GM18505 (cell line): ENCODE data around the gene TNRC6A.

Source experiments
- ATAC-seq: cut with Tn5 transposase; IDR thresholded peaks from one replicate; pipeline ENCODE4 v1.9.1; 2021; ENCODE audit not compliant: unreplicated experiment
- POLR2A ChIP-seq: IDR thresholded peaks from 4 replicates; pipeline ENCODE4 v1.6.1; 2011; ENCODE audit warnings: borderline replicate concordance; ENCODE audit not compliant: insufficient read depth, insufficient read length; ENCODE audit errors: extremely low read depth

Gene TNRC6A

DNA sequence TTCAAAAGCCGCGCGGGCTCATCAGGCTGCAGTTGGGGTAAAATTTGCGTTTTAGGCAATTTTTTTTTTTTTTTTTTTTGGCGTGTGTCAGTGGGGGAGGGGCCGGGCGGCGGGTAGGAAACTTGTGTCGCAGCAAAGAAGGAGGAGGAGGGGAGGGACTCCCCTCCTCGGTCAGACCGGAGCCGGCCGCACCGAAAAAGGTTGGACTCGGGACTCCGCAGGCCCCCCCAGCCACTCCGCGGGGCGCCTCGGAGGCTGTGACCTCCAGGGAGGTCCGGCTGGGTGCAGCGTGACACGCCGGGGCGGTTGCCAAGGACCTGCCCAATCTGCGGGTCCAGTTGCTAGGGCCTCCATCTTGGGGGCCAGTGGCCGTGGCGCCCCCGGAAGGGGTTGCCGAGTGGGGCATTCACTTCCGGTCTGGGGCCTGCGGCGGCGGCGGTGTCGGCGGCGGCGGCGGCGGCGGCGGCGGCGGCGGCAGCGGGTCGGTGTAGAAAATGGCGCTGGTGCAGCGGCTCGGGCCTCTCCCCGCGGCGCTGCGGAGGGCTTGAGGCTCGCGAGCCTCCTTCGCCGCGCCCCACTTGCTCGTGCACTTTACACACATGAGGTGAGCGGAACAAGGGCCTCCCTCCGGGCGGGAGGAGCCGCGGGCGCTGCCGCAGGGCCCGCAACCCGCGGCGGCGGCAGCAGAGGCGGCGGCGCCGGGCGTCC, at the start of gene TNRC6A:
Gene TNRC6A, plus strand, starts transcription at position 409 of the 708 bp plus-strand sequence. Its CDS starts 191 bp downstream, at position 600.
- ATAC-seq, result peak; percentile 93
- peak; percentile 70 for TF ChIP-seq POLR2A

DNA sequence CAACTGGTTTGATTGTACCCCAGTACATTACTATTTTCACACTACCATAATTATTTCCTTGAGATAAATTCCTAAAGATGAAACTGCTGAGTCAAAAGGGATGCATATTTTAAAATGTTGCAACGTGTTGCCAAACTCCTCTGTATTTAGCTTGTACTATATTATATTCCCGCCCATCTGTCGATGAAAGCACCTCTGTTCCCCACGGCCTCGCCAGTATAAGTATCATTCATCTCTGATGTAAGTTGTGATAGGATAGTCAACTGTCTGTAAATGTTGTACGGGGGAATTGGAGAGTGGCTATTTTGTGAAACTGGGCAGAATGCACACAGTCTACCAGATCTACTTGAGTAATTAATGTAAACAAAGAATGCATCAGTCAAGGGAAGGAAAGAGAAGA, 47.7 kb upstream of the TNRC6A start:
- ATAC-seq, result no peak
- no peak for TF ChIP-seq POLR2A

DNA sequence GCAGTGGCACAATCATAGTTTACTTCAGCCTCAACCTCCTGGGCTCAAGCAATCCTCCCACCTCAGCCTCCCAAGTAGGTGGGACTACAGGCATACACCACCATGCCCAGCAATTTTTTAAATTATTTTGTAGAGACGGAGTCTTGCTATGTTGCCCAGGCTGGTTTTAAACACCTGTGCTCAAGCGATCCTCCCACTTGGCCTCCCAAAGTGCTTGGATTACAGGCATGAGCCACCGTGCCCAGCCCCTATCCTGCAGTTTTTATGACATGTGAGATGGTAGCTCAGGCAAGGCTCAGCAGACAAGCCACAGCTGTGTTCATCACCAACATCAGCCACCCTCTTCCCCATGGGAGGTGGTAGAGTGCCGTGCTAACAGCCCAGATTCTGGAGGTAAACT, 46.2 kb upstream of the TNRC6A start:
- no peak for TF ChIP-seq POLR2A
- no peak for ATAC-seq

DNA sequence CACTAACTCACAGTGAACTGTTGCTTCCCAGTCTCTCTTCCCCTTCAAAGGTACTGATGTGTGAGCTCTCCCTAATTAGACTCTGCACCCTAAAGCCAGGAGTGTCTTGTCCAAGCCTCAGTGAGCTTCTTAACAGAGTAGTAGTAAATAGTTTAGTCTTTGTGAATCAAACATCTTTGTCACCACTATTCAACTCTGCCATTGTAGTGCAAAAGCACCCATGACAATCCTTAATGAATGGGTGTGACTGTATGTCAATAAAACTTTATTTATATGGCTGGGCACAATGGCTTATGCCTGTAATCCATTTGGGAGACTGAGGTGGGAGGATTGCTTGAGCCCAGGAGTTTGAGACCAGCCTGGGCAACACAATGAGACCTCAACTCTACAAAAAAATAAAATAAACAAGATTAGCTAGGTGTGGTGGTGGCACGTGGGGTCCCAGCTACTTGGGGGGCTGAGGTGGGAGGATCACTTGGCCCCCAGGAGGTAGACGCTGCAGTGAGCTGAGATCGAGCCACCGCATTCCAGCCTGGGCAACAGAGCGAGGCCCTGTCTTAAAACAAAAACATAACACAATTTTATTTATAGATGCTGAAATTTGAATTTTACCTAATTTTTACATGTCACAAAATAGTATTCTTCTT, 45.5 kb upstream of the TNRC6A start:
- no peak for TF ChIP-seq POLR2A
- no peak for ATAC-seq

DNA sequence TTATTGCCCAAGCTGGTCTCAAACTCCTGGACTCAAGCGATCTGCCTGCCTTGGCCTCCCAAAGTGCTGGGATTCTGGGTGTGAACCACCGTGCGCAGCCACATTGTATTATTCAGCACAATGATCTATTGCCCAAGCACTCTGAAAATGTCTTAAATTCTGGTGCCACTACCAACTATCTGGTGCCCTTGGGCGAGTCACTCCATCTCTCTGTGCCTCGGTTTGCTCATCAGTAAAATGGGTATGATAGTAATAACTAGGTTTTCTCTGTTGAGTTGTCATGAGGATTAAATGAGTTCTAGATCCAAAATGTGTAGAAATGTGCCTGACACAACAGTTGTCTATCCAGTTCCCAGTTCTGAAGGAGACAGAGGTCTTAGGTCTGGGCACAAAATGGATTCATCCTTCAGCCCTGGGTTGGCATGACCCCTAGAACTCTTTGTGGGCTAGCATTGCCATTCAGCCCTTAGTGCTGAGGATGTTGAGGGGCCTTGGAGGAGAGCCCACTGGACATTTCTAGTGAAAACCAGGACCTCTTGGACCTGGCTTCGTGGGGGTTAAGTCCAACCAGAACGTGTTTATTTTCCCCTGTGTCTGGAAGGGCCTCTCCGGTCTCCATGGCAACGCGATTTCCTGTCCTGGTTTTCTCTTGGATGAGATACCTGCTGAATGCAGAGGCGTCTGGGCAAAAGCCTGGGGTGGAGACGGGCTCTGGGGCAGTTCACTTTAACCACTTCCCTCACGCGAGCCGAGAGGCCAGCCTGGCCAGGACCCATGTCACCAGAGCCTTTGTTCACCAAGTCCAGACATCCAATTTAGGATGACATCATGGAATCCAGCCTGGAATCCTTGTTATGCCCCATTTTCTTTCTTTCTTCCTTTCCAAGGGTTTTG, 43.7 kb upstream of the TNRC6A start:
- no peak for ATAC-seq
- TF ChIP-seq POLR2A, result no peak

DNA sequence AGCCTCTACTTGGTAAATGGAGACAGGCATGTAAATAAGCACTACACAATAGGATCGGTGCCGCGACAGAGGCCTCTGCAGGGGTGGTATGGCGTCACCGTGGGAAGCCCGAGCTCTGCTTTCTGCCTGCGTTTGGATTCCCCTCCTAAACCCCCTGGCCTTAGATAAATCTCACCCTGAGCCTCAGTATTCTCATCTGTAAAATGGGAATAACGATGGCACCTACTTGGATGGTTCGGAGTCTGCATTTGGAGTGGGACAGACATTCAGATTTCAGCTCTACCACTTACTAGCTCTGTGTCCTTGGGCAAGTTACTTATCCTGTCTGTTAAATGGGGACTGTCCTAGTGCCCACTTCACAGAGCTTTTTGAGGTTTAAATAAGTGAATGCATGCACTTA, 42.8 kb upstream of the TNRC6A start:
- no peak for TF ChIP-seq POLR2A
- ATAC-seq, result no peak

DNA sequence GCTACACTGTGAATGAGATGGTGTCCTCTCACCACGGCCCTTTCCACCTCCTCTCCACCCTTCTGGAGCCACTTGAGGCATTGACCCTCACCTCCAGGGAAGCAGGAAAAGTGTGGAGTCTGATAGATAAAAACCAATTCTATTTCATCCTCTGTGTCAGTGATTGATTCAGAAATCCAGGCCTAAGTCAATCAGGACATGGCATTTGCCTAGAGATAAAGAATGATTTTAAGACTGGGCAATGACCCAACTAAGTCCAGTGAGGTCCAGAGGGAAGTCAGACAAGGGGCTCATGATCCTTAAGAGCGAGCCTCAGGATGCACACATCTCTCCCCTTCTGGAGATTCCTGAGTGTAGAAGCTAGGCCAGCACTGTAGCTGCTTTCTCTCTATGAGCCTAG, 41.1 kb upstream of the TNRC6A start:
- no peak for TF ChIP-seq POLR2A
- no peak for ATAC-seq

DNA sequence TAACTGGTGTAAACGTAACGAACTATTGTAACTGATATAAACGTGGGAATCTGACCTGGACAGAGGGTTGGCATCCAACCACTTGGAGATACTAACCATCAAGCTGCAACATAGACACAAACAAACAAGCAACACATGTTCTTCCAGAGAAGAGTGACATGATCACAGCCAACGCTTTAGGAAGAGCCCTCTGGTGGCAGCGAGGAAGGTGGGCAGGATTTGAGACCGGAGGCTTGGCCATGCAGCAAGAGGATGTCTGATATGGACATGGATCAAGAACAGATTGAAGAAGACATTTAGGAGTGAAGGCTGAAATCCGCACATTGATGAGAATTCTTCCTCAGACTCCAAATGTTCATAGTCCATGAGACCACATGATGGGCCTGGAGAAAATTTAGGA, 40.3 kb upstream of the TNRC6A start:
- ATAC-seq, result no peak
- no peak for TF ChIP-seq POLR2A

DNA sequence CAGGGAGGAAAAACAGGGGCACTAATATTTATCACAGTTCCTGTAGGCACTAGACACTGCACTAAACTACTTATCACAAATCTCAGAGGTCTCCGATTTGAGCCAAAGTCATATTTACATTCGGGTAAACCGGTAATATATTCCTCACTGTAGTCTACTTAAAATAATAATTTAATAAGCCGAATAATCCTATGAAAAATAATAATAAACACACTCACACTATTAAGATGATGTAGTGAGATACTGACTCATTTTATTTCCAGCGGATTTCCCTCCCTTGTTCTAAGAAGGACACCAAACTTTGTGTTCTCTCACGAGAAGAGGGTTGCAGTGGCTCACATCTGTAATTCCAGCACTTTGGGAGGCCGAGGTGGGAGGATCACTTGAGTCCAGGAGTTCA, 36.6 kb upstream of the TNRC6A start:
- no peak for TF ChIP-seq POLR2A
- no peak for ATAC-seq

DNA sequence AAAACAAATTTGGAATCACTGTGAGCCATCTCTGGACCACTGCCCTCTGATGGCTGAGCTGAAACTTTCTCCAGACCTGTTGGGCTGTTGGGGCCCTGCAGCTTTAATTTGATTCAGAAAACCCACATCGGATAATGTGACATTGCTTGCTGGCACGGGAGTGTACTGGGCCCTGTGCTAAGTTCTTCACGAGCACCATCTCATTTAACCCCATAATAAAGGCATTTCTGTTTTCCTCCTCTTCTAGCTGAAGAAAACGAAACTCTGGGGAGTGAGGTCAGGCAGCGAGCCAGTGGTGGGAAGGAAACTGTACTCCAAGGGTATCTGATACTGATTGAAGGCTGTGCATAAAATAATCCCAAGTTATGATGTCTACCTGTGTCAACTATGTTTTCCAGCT, 34.5 kb upstream of the TNRC6A start:
- no peak for TF ChIP-seq POLR2A
- ATAC-seq, result no peak

DNA sequence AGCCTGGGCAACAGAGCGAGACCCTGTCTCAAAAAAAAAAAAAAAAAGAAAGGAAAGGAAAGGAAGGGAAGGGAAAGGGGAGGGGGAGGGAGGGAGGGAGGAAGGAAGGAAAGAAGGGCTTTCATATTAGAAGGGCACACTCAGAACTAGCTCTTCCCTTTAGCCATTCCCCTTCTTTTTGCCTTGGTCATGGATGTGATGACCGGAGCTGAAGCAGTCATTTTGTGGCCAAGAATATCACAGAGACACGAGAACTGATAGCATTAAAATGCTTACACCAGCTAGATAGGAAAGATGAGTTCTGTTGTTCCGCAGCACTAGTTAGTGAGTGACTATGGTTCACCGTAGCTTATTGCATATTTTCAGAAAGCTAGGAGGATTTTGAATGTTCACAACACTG, 32.8 kb upstream of the TNRC6A start:
- no peak for ATAC-seq

DNA sequence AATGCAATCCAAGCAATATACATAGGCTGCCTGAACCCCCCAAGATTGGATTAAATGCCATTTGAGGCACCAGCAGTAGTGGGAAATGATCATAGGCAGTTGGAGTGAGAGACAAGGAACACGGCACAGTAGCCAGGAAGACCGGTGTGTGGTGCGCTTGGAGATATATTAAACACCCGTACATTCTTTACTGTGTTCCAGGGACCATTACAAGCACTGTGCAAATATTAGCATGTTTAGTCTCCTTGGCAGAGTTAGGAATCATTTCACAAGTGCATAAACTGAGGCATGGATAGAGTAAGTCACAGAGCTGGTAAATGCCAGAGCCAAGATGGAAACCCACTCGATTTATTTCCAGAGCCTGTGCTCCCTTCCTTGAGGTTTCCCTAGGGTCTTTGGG, 31.1 kb upstream of the TNRC6A start:
- TF ChIP-seq POLR2A, result no peak
- ATAC-seq, result no peak

More for the DNA sequence above, 32.8 kb upstream of the TNRC6A start:
- no peak for TF ChIP-seq POLR2A

DNA sequence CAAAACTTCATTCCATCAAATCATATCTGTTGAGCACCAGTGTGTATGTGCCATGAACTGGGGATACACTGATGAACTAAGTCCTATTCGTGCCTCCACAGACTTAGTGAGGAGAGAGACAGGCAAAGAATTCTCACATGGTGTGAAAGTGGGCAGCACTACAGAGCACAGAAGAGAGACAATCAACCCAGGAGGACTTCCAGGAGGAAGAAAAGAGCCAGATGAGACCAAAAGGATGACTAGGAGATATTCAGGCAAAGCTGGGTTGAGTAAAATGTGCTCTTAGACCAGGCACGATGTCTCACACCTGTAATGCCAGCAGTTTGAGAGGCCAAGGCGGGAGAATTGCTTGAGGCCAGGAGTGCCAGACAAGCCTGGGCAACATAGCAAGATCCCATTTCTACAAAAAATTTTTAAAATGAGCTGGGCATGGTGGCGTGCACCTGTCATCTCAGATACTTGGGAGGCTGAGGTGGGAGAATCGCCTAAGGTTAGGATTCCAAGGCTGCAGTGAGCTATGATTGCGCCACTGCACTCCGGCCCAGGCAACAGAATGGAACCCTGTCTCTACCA, 30.2 kb upstream of the TNRC6A start:
- TF ChIP-seq POLR2A, result no peak
- ATAC-seq, result no peak
